ENCODE measurements around the gene MXRA8. TPM values are rescaled to one million over a fixed set of nuclear protein-coding genes. Genes with fewer than 3 reads are reported as not detected.

The MXRA8 gene
- total RNA-seq, 2 donors from 2014 or later = 28.3 to 29.2 TPM

GRCh38 chr1:1306070-1306660 is 52.2 kb downstream of the MXRA8 start:
- Histone ChIP-seq H3K27ac (ENCODE audit: low read depth, low read length) (peak overlapping the region; percentile 76), H3K4me1 (ENCODE audit: control insufficient read depth, insufficient read depth, low read length) (peaks cover 20% of the 10 kb centered on the region), H3K4me3 (ENCODE audit: low read length) (peak overlapping the region; percentile 79), H3K9me3 (ENCODE audit: control insufficient read depth, low read length) (no peaks in the 10 kb centered on the region), H3K27me3 (ENCODE audit: control insufficient read depth, insufficient read depth, low read length, poor library complexity, severe bottlenecking) (no peaks in the 10 kb centered on the region), H3K36me3 (ENCODE audit: control insufficient read depth, insufficient read depth, low read length) (peaks cover 8% of the 10 kb centered on the region), H3K9ac (ENCODE audit: extremely low read depth, low read length, poor library complexity, severe bottlenecking) (no peak overlapping the region)
- peak; percentile 76 for DNase-seq
- Mint-ChIP-seq H3K27ac (peak overlapping the region; percentile 61), H3K36me3 (ENCODE audit: low read depth) (no peaks in the 10 kb centered on the region), H3K4me3 (peak overlapping the region; percentile 66), H3K9me3 (no peaks in the 10 kb centered on the region), H3K27me3 (ENCODE audit: insufficient read depth) (no peaks in the 10 kb centered on the region), H3K4me1 (peaks cover 15% of the 10 kb centered on the region)
- TF ChIP-seq CTCF (conservative IDR thresholded peaks at IDR 0.05) = no peak
- 61 to 67% methylated on average over 4 to 11 of the region's 11 CpGs for WGBS, 2 experiments (ENCODE audit: insufficient coverage in 1 of 2, insufficient read length in 1 of 2)

DNA sequence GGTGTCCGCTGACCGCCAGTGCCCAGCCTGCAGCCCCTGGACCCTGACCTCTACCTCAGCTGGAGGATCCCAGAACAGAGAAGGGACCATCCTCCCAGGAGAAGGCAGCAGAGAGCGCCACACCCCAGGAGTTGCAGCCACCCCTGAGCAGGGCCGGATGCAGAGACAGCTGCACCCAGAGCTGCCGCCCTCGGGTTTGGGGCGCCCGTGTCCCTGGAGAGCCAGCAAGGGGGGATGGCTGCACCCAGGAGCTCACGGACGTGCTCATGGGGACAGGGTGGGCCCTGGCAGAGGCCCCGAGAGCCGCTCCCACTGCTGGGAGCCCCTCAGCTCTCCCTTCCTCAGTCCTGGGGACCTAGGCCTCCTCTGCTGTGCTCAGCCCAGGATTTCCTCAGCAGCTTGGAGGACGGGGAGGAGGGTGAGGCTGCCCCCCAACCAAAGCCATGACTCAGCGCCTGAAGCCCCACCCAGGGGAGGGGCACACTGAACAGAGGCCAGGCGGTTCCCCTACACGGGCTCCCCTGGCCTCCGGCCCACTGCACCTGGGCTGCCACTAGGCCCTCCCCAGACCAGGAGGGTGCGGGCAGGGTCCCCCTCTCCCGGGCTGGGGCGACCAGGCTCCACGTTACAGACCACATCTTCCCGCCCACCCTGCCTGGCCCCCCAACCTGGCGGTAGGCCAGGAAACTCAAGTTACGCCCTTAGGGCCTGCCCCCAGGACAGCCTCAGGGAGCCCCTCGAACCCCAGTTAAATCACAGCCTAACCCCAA is 52.9 kb downstream of the MXRA8 start:
- Mint-ChIP-seq H3K27ac (peak overlapping the region; percentile 61), H3K4me1 (peaks cover 15% of the 10 kb centered on the region), H3K4me3 (peak overlapping the region; percentile 66), H3K36me3 (ENCODE audit: low read depth) (no peaks in the 10 kb centered on the region), H3K9me3 (no peaks in the 10 kb centered on the region), H3K27me3 (ENCODE audit: insufficient read depth) (no peaks in the 10 kb centered on the region)
- peaks cover 2% of the 10 kb centered on the region for H3K36me3 ChIP-seq (ENCODE audit: control insufficient read depth, insufficient read depth, low read length)
- WGBS, 2 experiments (ENCODE audit: insufficient coverage in 1 of 2, insufficient read length in 1 of 2) = 70 to 75% methylated on average over 13 to 25 of the region's 25 CpGs
- H3K27ac ChIP-seq (ENCODE audit: low read depth, low read length) = peak overlapping the region; percentile 76
- peak overlapping the region; percentile 79 for H3K4me3 ChIP-seq (ENCODE audit: low read length)
- H3K9ac ChIP-seq (ENCODE audit: extremely low read depth, low read length, poor library complexity, severe bottlenecking) = no peak overlapping the region
- no peak for TF ChIP-seq CTCF (conservative IDR thresholded peaks at IDR 0.05)
- DNase-seq = no peak
- no peaks in the 10 kb centered on the region for H3K9me3 ChIP-seq (ENCODE audit: control insufficient read depth, low read length)
- H3K4me1 ChIP-seq (ENCODE audit: control insufficient read depth, insufficient read depth, low read length) = peaks cover 20% of the 10 kb centered on the region
- no peaks in the 10 kb centered on the region for H3K27me3 ChIP-seq (ENCODE audit: control insufficient read depth, insufficient read depth, low read length, poor library complexity, severe bottlenecking)

GRCh38 chr1:1304331-1305299 is 53.7 kb downstream of the MXRA8 start:
- H3K4me3 Mint-ChIP-seq = peak overlapping the region; percentile 20
- no peaks in the 10 kb centered on the region for H3K36me3 Mint-ChIP-seq (ENCODE audit: low read depth)
- Histone ChIP-seq H3K27ac (ENCODE audit: low read depth, low read length) (peak overlapping the region; percentile 76), H3K9ac (ENCODE audit: extremely low read depth, low read length, poor library complexity, severe bottlenecking) (no peak overlapping the region), H3K9me3 (ENCODE audit: control insufficient read depth, low read length) (no peaks in the 10 kb centered on the region), H3K4me1 (ENCODE audit: control insufficient read depth, insufficient read depth, low read length) (peaks cover 20% of the 10 kb centered on the region), H3K4me3 (ENCODE audit: low read length) (no peak overlapping the region), H3K36me3 (ENCODE audit: control insufficient read depth, insufficient read depth, low read length) (no peaks in the 10 kb centered on the region), H3K27me3 (ENCODE audit: control insufficient read depth, insufficient read depth, low read length, poor library complexity, severe bottlenecking) (no peaks in the 10 kb centered on the region)
- no peak for TF ChIP-seq CTCF (conservative IDR thresholded peaks at IDR 0.05)
- H3K4me1 Mint-ChIP-seq = peaks cover 15% of the 10 kb centered on the region
- WGBS, 2 experiments (ENCODE audit: insufficient coverage in 1 of 2, insufficient read length in 1 of 2) = 36 to 56% methylated on average over 16 to 29 of the region's 29 CpGs
- H3K9me3 Mint-ChIP-seq = no peaks in the 10 kb centered on the region
- no peaks in the 10 kb centered on the region for H3K27me3 Mint-ChIP-seq (ENCODE audit: insufficient read depth)
- H3K27ac Mint-ChIP-seq = peak overlapping the region; percentile 44
- peak; percentile 91 for DNase-seq

All from endodermal cell (in vitro differentiated cells).